Ovary (tissue), 3 donors: Measurements from ENCODE around the gene B2M.

Experiments
- EP300 ChIP-seq: sonication (generic); formaldehyde crosslinking; IDR thresholded peaks from one replicate; pipeline ENCODE4 v1.6.1; 2017; ENCODE audit warnings: antibody characterized with exemption
- POLR2A ChIP-seq: fragments of 450-650 bp; IDR thresholded peaks from one replicate; pipeline ENCODE4 v1.6.1; 2017; ENCODE audit warnings: antibody characterized with exemption, mild to moderate bottlenecking, moderate library complexity
- TF ChIP-seq, protein P1 (sequence below), 3 donors: fragments of 450-650 bp in 2 of 3; fragments of 200-600 bp in 1 of 3; IDR thresholded peaks; one replicate each; pipeline versions ENCODE4 v1.5.1 to v1.8.0; 2016 to 2022; ENCODE audit warnings: antibody characterized with exemption in 3 of 3, mild to moderate bottlenecking in 1 of 3
- donor health status: DM: no; HTN: no; CAD: no.

DNA sequence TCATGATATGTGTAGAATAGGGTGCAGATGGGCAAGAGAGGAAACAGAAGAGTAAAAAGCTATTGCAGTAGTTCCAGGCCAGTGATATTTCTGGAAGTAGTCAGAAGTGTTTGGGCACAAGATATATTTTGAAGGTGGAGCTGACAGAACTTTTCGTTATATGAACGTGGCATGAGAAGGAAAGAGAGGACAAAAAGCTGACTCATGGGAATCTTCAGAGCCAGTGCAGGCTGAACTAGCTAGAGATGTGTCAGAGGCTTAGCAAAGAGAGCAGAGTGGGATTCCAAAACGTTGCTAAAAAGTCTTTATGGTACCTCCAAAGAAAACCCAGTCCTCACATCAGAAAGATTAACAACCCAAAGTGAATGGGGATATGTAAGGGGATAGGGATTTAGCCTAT is 53.7 kb downstream of the B2M start:
- TF ChIP-seq, protein P1, sequence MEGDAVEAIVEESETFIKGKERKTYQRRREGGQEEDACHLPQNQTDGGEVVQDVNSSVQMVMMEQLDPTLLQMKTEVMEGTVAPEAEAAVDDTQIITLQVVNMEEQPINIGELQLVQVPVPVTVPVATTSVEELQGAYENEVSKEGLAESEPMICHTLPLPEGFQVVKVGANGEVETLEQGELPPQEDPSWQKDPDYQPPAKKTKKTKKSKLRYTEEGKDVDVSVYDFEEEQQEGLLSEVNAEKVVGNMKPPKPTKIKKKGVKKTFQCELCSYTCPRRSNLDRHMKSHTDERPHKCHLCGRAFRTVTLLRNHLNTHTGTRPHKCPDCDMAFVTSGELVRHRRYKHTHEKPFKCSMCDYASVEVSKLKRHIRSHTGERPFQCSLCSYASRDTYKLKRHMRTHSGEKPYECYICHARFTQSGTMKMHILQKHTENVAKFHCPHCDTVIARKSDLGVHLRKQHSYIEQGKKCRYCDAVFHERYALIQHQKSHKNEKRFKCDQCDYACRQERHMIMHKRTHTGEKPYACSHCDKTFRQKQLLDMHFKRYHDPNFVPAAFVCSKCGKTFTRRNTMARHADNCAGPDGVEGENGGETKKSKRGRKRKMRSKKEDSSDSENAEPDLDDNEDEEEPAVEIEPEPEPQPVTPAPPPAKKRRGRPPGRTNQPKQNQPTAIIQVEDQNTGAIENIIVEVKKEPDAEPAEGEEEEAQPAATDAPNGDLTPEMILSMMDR (IDR thresholded peaks at IDR 0.05), result no peak
- TF ChIP-seq POLR2A (no peak), EP300 (no peak)
